NOMO-1 treated with dmso at 0.1 percent for 144 hours (cell line): ENCODE results near the gene GDPD3.

ENCODE experiments used
- DNase-seq: peaks from one replicate; lab custom pipeline; 2025; ENCODE audit not compliant: unreplicated experiment; lab: John Stamatoyannopoulos, UW

GDPD3 gene

DNA sequence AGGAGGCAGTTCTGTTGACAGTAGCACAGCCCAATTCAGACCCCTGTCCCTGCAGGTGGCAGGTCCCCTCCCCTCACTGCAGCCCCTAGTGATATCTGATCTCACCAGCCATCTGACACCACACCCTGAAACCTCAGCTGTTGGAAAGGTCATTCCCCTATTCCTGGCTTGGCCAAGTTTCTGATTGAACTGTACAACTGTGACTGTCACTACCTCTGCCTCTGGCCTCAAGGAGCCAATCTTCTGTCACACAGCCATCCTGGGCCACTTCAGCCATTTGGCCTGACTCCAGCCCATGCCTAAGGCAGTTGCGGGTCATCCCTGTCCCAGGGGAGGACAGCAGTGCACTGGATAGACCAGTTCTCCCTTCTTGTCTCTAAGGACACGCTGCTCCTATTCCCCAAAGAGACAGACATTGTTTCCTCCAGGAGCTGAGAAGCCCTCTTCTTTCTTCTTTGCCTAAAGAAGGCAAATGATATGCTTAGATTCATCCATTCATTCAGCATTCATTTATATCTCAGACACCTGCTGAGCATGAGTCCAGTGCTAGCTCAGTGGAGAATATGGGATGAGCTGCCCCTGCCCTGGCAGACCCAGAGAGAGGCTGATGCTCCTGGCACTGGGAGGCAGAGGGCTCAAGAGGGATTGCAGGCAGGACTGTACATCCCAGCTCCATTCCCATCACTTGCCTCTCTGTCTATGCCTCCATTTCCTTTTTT, 52.3 kb downstream of the GDPD3 start:
- DNase-seq: no peak

DNA sequence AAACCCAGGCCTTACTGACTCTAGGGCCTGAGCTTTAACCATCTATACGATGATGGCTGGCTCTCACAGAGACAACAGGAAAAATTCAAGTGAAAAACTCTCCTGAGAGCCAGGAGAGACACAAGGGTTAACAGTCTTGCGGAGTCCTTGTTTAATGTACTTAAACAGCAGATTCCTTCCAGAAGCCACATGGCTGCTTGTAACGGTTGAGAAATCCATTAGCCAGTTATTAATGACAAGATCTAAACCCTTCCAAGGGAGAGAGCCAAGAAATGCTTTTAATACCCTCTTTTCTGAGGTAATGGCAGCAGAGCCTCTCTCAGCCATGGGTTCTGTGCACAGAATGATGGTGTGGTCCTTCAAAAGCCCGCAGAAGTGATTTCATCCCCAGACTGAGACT, 53.0 kb downstream of the GDPD3 start:
- no peak for DNase-seq

DNA sequence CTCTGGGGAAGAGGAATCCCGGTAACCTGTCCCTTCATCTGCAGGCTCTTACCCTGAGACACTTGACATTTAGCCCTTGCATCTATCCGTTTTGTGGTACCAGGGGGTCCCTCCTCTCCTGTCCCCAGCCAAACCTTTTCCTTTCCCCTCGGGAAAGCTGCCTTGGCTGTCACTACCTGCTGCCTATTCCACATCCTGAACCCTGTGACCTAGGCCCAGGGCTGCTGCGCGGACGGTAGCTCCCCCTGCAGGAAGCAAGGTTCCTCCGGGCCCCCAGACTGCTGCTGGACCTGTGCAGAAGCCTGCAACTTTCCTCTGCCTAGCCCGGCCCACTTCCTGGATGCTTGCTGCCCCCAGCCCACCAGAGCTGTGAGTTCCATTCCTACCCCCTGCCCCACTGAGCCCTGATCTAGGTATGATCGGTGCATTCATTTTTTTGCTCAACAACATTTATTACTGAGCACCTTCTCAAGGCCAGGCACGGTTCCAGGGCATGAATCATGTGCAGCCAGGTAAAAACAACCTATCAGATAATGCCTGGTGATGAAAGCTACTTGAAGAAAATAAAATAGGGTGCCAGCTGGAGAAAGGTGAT, 58.3 kb downstream of the GDPD3 start:
- no peak for DNase-seq
